Measurements from ENCODE around the gene SCARB1. TPM values are rescaled to one million over a fixed set of nuclear protein-coding genes. Genes with fewer than 3 reads are reported as not detected.
A peak's percentile ranks its signal among the peaks of the same experiment; 100 is the strongest.

The SCARB1 gene
- total RNA-seq, 1 experiment from 2014 or later = 68.3 TPM

DNA sequence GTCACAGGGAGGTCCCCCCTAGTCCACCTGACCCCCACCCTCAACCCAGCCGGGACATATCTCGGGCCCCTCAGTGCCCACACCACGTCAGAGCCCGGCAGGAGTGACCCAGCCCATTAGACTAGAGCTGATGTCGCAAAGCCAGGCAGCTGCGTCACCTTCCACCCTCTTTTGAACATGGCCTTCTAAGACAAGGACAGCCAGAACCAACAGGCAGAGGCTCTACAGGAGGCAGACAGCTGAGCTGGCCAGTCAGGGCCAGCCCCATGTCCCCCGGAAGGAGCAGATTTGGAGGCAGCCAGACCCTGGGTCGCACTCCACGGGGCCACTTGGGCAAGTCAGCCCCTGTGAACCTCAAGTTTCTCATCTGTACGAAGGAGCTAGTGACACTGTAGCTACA lies 44.1 kb downstream of the SCARB1 start:
- DNase-seq (ENCODE audit: low spot score) (no peak), ATAC-seq (no peak)
- CTCF ChIA-PET = interaction anchor here (0.5 to 1.0 kb wide), 3 partner anchors 73 to 87 kb away, joined by 3 to 5 read pairs (median 4); no protein-coding TSS in a partner anchor
- H3K36me3 Mint-ChIP-seq = peaks cover 12% of the 10 kb centered on the region; the same call in 1 of the 2 replicates
- H3K4me3 Mint-ChIP-seq = no peak overlapping the region
- TF ChIP-seq SMAD4 (CRISPR knock-in tag; IDR thresholded peaks at IDR 0.05) (no peak), RORB (CRISPR knock-in tag; IDR thresholded peaks at IDR 0.05) (no peak), HMGA2 (CRISPR knock-in tag; IDR thresholded peaks at IDR 0.05) (no peak), FOXP1 (CRISPR knock-in tag; IDR thresholded peaks at IDR 0.05; ENCODE audit: borderline replicate concordance) (no peak), ZNF317 (CRISPR knock-in tag; IDR thresholded peaks at IDR 0.05; ENCODE audit: borderline replicate concordance, low read depth) (no peak), JUN (CRISPR knock-in tag; IDR thresholded peaks at IDR 0.05) (no peak), SMAD3 (CRISPR knock-in tag; IDR thresholded peaks at IDR 0.05; ENCODE audit: borderline replicate concordance) (no peak), TEAD1 (CRISPR knock-in tag; IDR thresholded peaks at IDR 0.05) (no peak)
- TF ChIP-seq, protein P1, sequence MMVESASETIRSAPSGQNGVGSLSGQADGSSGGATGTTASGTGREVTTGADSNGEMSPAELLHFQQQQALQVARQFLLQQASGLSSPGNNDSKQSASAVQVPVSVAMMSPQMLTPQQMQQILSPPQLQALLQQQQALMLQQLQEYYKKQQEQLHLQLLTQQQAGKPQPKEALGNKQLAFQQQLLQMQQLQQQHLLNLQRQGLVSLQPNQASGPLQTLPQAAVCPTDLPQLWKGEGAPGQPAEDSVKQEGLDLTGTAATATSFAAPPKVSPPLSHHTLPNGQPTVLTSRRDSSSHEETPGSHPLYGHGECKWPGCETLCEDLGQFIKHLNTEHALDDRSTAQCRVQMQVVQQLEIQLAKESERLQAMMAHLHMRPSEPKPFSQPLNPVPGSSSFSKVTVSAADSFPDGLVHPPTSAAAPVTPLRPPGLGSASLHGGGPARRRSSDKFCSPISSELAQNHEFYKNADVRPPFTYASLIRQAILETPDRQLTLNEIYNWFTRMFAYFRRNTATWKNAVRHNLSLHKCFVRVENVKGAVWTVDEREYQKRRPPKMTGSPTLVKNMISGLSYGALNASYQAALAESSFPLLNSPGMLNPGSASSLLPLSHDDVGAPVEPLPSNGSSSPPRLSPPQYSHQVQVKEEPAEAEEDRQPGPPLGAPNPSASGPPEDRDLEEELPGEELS (CRISPR knock-in tag; IDR thresholded peaks at IDR 0.05) = no peak
- TF ChIP-seq, protein P2, sequence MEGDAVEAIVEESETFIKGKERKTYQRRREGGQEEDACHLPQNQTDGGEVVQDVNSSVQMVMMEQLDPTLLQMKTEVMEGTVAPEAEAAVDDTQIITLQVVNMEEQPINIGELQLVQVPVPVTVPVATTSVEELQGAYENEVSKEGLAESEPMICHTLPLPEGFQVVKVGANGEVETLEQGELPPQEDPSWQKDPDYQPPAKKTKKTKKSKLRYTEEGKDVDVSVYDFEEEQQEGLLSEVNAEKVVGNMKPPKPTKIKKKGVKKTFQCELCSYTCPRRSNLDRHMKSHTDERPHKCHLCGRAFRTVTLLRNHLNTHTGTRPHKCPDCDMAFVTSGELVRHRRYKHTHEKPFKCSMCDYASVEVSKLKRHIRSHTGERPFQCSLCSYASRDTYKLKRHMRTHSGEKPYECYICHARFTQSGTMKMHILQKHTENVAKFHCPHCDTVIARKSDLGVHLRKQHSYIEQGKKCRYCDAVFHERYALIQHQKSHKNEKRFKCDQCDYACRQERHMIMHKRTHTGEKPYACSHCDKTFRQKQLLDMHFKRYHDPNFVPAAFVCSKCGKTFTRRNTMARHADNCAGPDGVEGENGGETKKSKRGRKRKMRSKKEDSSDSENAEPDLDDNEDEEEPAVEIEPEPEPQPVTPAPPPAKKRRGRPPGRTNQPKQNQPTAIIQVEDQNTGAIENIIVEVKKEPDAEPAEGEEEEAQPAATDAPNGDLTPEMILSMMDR (IDR thresholded peaks at IDR 0.05) = no peak
- TF ChIP-seq, protein P3, sequence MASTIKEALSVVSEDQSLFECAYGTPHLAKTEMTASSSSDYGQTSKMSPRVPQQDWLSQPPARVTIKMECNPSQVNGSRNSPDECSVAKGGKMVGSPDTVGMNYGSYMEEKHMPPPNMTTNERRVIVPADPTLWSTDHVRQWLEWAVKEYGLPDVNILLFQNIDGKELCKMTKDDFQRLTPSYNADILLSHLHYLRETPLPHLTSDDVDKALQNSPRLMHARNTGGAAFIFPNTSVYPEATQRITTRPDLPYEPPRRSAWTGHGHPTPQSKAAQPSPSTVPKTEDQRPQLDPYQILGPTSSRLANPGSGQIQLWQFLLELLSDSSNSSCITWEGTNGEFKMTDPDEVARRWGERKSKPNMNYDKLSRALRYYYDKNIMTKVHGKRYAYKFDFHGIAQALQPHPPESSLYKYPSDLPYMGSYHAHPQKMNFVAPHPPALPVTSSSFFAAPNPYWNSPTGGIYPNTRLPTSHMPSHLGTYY (CRISPR knock-in tag; IDR thresholded peaks at IDR 0.05) = no peak
- TF ChIP-seq, protein P4, sequence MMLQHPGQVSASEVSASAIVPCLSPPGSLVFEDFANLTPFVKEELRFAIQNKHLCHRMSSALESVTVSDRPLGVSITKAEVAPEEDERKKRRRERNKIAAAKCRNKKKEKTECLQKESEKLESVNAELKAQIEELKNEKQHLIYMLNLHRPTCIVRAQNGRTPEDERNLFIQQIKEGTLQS (CRISPR knock-in tag; conservative IDR thresholded peaks at IDR 0.05) = no peak
- TF ChIP-seq, protein P5, sequence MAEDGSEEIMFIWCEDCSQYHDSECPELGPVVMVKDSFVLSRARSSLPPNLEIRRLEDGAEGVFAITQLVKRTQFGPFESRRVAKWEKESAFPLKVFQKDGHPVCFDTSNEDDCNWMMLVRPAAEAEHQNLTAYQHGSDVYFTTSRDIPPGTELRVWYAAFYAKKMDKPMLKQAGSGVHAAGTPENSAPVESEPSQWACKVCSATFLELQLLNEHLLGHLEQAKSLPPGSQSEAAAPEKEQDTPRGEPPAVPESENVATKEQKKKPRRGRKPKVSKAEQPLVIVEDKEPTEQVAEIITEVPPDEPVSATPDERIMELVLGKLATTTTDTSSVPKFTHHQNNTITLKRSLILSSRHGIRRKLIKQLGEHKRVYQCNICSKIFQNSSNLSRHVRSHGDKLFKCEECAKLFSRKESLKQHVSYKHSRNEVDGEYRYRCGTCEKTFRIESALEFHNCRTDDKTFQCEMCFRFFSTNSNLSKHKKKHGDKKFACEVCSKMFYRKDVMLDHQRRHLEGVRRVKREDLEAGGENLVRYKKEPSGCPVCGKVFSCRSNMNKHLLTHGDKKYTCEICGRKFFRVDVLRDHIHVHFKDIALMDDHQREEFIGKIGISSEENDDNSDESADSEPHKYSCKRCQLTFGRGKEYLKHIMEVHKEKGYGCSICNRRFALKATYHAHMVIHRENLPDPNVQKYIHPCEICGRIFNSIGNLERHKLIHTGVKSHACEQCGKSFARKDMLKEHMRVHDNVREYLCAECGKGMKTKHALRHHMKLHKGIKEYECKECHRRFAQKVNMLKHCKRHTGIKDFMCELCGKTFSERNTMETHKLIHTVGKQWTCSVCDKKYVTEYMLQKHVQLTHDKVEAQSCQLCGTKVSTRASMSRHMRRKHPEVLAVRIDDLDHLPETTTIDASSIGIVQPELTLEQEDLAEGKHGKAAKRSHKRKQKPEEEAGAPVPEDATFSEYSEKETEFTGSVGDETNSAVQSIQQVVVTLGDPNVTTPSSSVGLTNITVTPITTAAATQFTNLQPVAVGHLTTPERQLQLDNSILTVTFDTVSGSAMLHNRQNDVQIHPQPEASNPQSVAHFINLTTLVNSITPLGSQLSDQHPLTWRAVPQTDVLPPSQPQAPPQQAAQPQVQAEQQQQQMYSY (CRISPR knock-in tag; IDR thresholded peaks at IDR 0.05) = no peak
- TF ChIP-seq, protein P6, sequence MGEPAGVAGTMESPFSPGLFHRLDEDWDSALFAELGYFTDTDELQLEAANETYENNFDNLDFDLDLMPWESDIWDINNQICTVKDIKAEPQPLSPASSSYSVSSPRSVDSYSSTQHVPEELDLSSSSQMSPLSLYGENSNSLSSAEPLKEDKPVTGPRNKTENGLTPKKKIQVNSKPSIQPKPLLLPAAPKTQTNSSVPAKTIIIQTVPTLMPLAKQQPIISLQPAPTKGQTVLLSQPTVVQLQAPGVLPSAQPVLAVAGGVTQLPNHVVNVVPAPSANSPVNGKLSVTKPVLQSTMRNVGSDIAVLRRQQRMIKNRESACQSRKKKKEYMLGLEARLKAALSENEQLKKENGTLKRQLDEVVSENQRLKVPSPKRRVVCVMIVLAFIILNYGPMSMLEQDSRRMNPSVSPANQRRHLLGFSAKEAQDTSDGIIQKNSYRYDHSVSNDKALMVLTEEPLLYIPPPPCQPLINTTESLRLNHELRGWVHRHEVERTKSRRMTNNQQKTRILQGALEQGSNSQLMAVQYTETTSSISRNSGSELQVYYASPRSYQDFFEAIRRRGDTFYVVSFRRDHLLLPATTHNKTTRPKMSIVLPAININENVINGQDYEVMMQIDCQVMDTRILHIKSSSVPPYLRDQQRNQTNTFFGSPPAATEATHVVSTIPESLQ (CRISPR knock-in tag; IDR thresholded peaks at IDR 0.05) = no peak
- no peaks in the 10 kb centered on the region for H3K9me3 Mint-ChIP-seq
- H3K4me1 Mint-ChIP-seq = peaks cover 33% of the 10 kb centered on the region
- no peaks in the 10 kb centered on the region for H3K27me3 Mint-ChIP-seq (ENCODE audit: low read depth)
- POLR2A ChIA-PET = no interaction called here
- H3K27ac Mint-ChIP-seq = peak overlapping the region; percentile 84

DNA sequence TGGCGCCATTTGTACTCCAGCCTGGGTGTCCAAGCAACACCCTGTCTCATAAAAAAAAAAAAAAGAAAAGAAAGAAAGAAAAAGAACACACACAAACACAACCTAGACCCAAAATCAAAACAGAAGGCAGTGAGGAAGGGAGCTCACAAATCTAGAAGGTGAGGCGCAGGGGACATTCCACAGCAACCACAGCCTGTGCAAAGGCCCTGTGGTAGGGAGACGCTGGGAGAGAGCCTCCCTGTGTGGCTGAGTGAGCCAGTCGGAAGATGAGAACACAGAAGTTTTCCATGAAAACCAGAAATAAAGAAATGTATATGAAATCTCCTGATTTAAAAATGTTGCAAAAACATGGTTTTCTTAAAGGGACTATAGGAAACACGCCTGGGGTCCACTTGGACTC lies 44.6 kb downstream of the SCARB1 start:
- POLR2A ChIA-PET = no interaction called here
- no peak overlapping the region for H3K27ac Mint-ChIP-seq
- CTCF ChIA-PET = interaction anchor here (0.5 to 1.0 kb wide), 4 partner anchors 45 to 88 kb away, joined by 3 to 5 read pairs (median 4); no protein-coding TSS in a partner anchor
- TF ChIP-seq, protein P7, sequence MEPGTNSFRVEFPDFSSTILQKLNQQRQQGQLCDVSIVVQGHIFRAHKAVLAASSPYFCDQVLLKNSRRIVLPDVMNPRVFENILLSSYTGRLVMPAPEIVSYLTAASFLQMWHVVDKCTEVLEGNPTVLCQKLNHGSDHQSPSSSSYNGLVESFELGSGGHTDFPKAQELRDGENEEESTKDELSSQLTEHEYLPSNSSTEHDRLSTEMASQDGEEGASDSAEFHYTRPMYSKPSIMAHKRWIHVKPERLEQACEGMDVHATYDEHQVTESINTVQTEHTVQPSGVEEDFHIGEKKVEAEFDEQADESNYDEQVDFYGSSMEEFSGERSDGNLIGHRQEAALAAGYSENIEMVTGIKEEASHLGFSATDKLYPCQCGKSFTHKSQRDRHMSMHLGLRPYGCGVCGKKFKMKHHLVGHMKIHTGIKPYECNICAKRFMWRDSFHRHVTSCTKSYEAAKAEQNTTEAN (CRISPR knock-in tag; IDR thresholded peaks at IDR 0.05) = no peak
- TF ChIP-seq, protein P8, sequence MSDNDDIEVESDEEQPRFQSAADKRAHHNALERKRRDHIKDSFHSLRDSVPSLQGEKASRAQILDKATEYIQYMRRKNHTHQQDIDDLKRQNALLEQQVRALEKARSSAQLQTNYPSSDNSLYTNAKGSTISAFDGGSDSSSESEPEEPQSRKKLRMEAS (CRISPR knock-in tag; IDR thresholded peaks at IDR 0.05) = no peak
- TF ChIP-seq, protein P3 (CRISPR knock-in tag; IDR thresholded peaks at IDR 0.05) = no peak
- TF ChIP-seq ZNF416 (CRISPR knock-in tag; IDR thresholded peaks at IDR 0.05) = no peak

More for the DNA sequence above, 44.6 kb downstream of the SCARB1 start:
- Mint-ChIP-seq H3K27me3 (ENCODE audit: low read depth) (no peaks in the 10 kb centered on the region), H3K4me3 (no peak overlapping the region), H3K4me1 (peaks cover 29% of the 10 kb centered on the region), H3K9me3 (no peaks in the 10 kb centered on the region), H3K36me3 (peaks cover 16% of the 10 kb centered on the region; the same call in 1 of the 2 replicates)
- DNase-seq (ENCODE audit: low spot score) (no peak), ATAC-seq (no peak)

Measured in WTC11 (cell line).